UCSD-AML1 (cell line): Measurements from ENCODE around the gene MEAF6.

Source experiments
- DNase-seq: peaks from one replicate; lab custom pipeline; 2025; ENCODE audit not compliant: unreplicated experiment; lab: John Stamatoyannopoulos, UW

Gene MEAF6

GRCh38 chr1:37474697-37475379, 39.7 kb downstream of the MEAF6 start:
- no peak for DNase-seq

- peak; percentile 95 for DNase-seq
These were observed 40.4 kb downstream of the MEAF6 start, which contains the start of gene ZC3H12A for GRCh38 chr1:37474046-37474696. TSS of gene ZC3H12A (plus strand) at chr1:37474580. CDS start at chr1:37475497, 917 bp downstream.

GRCh38 chr1:37473431-37474045, 41.0 kb downstream of the MEAF6 start:
- peak; percentile 55 for DNase-seq

- DNase-seq: no peak
These were observed 41.6 kb downstream of the MEAF6 start for GRCh38 chr1:37472994-37473393.

GRCh38 chr1:37472281-37472680, 42.3 kb downstream of the MEAF6 start:
- no peak for DNase-seq

- DNase-seq: peak; percentile 65
These were observed 43.0 kb downstream of the MEAF6 start for GRCh38 chr1:37471345-37472231.

- no peak for DNase-seq
These were observed 45.2 kb downstream of the MEAF6 start for GRCh38 chr1:37469386-37469785.

GRCh38 chr1:37468037-37468436, 46.5 kb downstream of the MEAF6 start:
- no peak for DNase-seq

- DNase-seq: no peak
These were observed 48.7 kb downstream of the MEAF6 start for GRCh38 chr1:37465593-37466517.

- DNase-seq: no peak
These were observed 50.1 kb downstream of the MEAF6 start for GRCh38 chr1:37464443-37464842.

GRCh38 chr1:37461698-37462436, 52.7 kb downstream of the MEAF6 start:
- no peak for DNase-seq

GRCh38 chr1:37458551-37458950, 56.0 kb downstream of the MEAF6 start:
- DNase-seq: no peak

- no peak for DNase-seq
These were observed 58.0 kb downstream of the MEAF6 start for GRCh38 chr1:37456614-37457013.

- no peak for DNase-seq
These were observed 59.0 kb downstream of the MEAF6 start for GRCh38 chr1:37455516-37455915.

GRCh38 chr1:37453647-37454046, 60.9 kb downstream of the MEAF6 start:
- no peak for DNase-seq

- no peak for DNase-seq
These were observed 62.1 kb downstream of the MEAF6 start for GRCh38 chr1:37452416-37452815.

GRCh38 chr1:37449936-37450335, 64.6 kb downstream of the MEAF6 start:
- peak; percentile 79 for DNase-seq

- DNase-seq: no peak
These were observed 65.7 kb downstream of the MEAF6 start for GRCh38 chr1:37448691-37449417.

GRCh38 chr1:37448185-37448584, 66.4 kb downstream of the MEAF6 start:
- DNase-seq: no peak
